Camera-type eye (tissue), 1 donor: Measurements from ENCODE around the gene PAFAH1B1. TPM values are rescaled to one million over a fixed set of nuclear protein-coding genes. Genes with fewer than 3 reads are reported as not detected.

Experiments used
- total RNA-seq: library from RNA; depleted of rRNA; stranded (reverse); fragments of >200 nt; gene quantifications from one replicate; pipeline ENCODE4 v1.2.3, GENCODE V29; 2014

PAFAH1B1 gene
- 255 TPM for total RNA-seq

GRCh38 chr17:2592971-2593820, at the start of gene PAFAH1B1:
Gene PAFAH1B1, plus strand, starts transcription at chr17:2593654. Its CDS starts 44,635 bp downstream, at chr17:2638289.

DNA sequence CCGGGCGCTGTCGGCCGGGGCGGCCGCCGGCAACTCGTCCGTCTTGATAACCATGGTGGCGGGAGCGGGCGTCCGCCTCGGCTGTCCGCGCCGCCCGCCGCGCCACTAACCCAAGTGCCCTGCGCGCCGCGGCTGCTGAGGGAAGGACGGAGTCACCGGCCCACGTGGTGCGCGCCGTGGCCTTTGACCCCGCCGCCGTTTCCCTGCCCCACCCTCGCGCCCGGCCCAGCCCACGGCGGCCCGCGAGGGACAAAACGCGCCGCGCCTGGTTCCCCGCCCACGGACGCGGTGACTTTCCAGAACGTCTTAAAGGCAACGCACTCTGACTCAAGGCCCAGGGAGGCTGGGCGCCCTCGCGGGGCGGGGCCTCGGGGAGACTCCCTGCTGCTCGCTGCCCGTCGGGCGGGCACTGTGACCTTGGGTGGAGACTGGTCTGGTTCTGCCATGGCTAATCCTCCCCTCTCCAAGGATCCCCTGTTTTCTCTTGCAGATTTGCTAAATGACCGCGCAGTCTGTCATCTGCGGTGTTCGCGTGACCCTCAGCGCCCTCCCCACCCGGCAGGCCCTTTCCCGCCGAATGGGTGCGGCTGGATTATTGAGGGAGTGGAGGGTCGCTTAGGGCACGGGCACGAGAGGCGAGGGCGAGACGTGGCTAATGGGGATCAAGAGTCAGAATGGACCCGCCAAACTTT, 118.3 kb downstream of the PAFAH1B1 start, which contains the start of gene CLUH:
CLUH (minus strand) TSS at position 157 of the 692 bp plus-strand sequence; CDS start at position 54, 103 bp downstream.

Other genes with a start within 250 kb of the PAFAH1B1 start
- gene MNT, start 192.6 kb upstream of the PAFAH1B1 start, total RNA-seq = 14.8 TPM
- gene METTL16, start 81.8 kb upstream of the PAFAH1B1 start, total RNA-seq = 87.0 TPM
- 42.6 TPM for gene CLUH, start 118.1 kb downstream of the PAFAH1B1 start, total RNA-seq
- gene CCDC92B, start 156.0 kb downstream of the PAFAH1B1 start, total RNA-seq = 2.5 TPM
- 13.5 TPM for gene RAP1GAP2, start 202.8 kb downstream of the PAFAH1B1 start, total RNA-seq